Left ventricle myocardium inferior (tissue), 1 donor: ENCODE results near the gene PCDHGA1. TPM values are rescaled to one million over a fixed set of nuclear protein-coding genes. Genes with fewer than 3 reads are reported as not detected.

ENCODE experiments used
- DNase-seq: peaks from one replicate; pipeline ENCODE4 v3.0.0-alpha.2; 2020
- H3K27ac ChIP-seq: fragments of 200-600 bp; replicated peaks from 2 replicates; pipeline ENCODE4 v1.8.0; 2021
- H3K27me3 ChIP-seq: fragments of 200-600 bp; 2 replicates; pipeline ENCODE4 v1.8.0; 2021; ENCODE audit warnings: low read depth
- H3K36me3 ChIP-seq: fragments of 200-600 bp; 2 replicates; pipeline ENCODE4 v1.8.0; 2021
- H3K4me1 ChIP-seq: fragments of 200-600 bp; 2 replicates; pipeline ENCODE4 v1.8.0; 2021
- H3K4me3 ChIP-seq: fragments of 200-600 bp; 2 replicates; pipeline ENCODE4 v1.8.0; 2021; ENCODE audit warnings: mild to moderate bottlenecking, moderate library complexity
- H3K9me3 ChIP-seq: fragments of 200-600 bp; replicated peaks from 2 replicates; pipeline ENCODE4 v1.8.0; 2021
- intact Hi-C: fragments of 100-400 bp; cut with micrococcal nuclease; formaldehyde crosslinking; loops from one replicate; pipeline ENCODE4 v1.11.0; 2022
- total RNA-seq: library from RNA; stranded (reverse); fragmentation: NEBNext Ultra II Directional; extraction: Animal tissue kit (Norgen Biotek cat#: 25700); gene quantifications from one replicate; pipeline ENCODE4 v1.2.1, GENCODE V29; 2021
- TF ChIP-seq, protein P1 (sequence below): fragments of 200-600 bp; IDR thresholded peaks from 2 replicates; pipeline ENCODE4 v1.8.0; 2021; ENCODE audit warnings: antibody characterized with exemption, mild to moderate bottlenecking, borderline replicate concordance
- donor health status: DM: no; HTN: yes; CAD: no; lungs with severe emphysema.

PCDHGA1 gene
- total RNA-seq, 1 donor from 2014 or later: 3.1 TPM

GRCh38 chr5:141465351-141465750 lies 135.0 kb downstream of the PCDHGA1 start:
- peaks cover 10% of the 10 kb centered on the region for H3K9me3 ChIP-seq
- no peak for DNase-seq
- H3K4me3 ChIP-seq: no peak overlapping the region
- TF ChIP-seq, protein P1, sequence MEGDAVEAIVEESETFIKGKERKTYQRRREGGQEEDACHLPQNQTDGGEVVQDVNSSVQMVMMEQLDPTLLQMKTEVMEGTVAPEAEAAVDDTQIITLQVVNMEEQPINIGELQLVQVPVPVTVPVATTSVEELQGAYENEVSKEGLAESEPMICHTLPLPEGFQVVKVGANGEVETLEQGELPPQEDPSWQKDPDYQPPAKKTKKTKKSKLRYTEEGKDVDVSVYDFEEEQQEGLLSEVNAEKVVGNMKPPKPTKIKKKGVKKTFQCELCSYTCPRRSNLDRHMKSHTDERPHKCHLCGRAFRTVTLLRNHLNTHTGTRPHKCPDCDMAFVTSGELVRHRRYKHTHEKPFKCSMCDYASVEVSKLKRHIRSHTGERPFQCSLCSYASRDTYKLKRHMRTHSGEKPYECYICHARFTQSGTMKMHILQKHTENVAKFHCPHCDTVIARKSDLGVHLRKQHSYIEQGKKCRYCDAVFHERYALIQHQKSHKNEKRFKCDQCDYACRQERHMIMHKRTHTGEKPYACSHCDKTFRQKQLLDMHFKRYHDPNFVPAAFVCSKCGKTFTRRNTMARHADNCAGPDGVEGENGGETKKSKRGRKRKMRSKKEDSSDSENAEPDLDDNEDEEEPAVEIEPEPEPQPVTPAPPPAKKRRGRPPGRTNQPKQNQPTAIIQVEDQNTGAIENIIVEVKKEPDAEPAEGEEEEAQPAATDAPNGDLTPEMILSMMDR: no peak
- no peaks in the 10 kb centered on the region for H3K27me3 ChIP-seq
- no peaks in the 10 kb centered on the region for H3K4me1 ChIP-seq
- H3K27ac ChIP-seq: no peak overlapping the region
- intact Hi-C loops: no loop called here
- H3K36me3 ChIP-seq: peaks cover 15% of the 10 kb centered on the region

GRCh38 chr5:141475625-141476131 lies 145.4 kb downstream of the PCDHGA1 start, which contains the start of gene PCDHGC3:
Gene PCDHGC3, plus strand, starts transcription at chr5:141475966. Its CDS starts 151 bp downstream, at chr5:141476117.
- intact Hi-C loops: no loop called here
- no peaks in the 10 kb centered on the region for H3K36me3 ChIP-seq
- DNase-seq: peak; percentile 92
- H3K4me3 ChIP-seq: peak within 1 kb of the TSS; percentile 73
- H3K9me3 ChIP-seq: no peaks in the 10 kb centered on the region
- peak within 1 kb of the TSS; percentile 91 for H3K27ac ChIP-seq
- no peaks in the 10 kb centered on the region for H3K27me3 ChIP-seq
- peaks cover 52% of the 10 kb centered on the region for H3K4me1 ChIP-seq
- TF ChIP-seq, protein P1: peak; percentile 47

DNA sequence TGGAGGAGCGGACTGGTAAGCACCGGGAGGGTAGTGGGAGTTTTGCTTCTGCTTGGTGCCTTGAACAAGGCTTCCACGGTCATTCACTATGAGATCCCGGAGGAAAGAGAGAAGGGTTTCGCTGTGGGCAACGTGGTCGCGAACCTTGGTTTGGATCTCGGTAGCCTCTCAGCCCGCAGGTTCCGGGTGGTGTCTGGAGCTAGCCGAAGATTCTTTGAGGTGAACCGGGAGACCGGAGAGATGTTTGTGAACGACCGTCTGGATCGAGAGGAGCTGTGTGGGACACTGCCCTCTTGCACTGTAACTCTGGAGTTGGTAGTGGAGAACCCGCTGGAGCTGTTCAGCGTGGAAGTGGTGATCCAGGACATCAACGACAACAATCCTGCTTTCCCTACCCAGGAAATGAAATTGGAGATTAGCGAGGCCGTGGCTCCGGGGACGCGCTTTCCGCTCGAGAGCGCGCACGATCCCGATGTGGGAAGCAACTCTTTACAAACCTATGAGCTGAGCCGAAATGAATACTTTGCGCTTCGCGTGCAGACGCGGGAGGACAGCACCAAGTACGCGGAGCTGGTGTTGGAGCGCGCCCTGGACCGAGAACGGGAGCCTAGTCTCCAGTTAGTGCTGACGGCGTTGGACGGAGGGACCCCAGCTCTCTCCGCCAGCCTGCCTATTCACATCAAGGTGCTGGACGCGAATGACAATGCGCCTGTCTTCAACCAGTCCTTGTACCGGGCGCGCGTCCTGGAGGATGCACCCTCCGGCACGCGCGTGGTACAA lies 146.0 kb downstream of the PCDHGA1 start:
- Histone ChIP-seq H3K36me3 (no peaks in the 10 kb centered on the region), H3K4me3 (peak overlapping the region; percentile 73), H3K9me3 (no peaks in the 10 kb centered on the region), H3K27ac (peak overlapping the region; percentile 91), H3K4me1 (peaks cover 59% of the 10 kb centered on the region), H3K27me3 (no peaks in the 10 kb centered on the region)
- peak; percentile 64 for DNase-seq
- TF ChIP-seq, protein P1: no peak
- intact Hi-C loops: no loop called here

DNA sequence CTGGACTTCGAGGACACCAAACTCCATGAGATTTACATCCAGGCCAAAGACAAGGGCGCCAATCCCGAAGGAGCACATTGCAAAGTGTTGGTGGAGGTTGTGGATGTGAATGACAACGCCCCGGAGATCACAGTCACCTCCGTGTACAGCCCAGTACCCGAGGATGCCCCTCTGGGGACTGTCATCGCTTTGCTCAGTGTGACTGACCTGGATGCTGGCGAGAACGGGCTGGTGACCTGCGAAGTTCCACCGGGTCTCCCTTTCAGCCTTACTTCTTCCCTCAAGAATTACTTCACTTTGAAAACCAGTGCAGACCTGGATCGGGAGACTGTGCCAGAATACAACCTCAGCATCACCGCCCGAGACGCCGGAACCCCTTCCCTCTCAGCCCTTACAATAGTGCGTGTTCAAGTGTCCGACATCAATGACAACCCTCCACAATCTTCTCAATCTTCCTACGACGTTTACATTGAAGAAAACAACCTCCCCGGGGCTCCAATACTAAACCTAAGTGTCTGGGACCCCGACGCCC lies 146.8 kb downstream of the PCDHGA1 start:
- H3K36me3 ChIP-seq: no peaks in the 10 kb centered on the region
- H3K4me3 ChIP-seq: peak overlapping the region; percentile 73
- no peaks in the 10 kb centered on the region for H3K9me3 ChIP-seq
- TF ChIP-seq, protein P1: no peak
- no peaks in the 10 kb centered on the region for H3K27me3 ChIP-seq
- H3K4me1 ChIP-seq: peaks cover 62% of the 10 kb centered on the region
- no peak for DNase-seq
- peak overlapping the region; percentile 91 for H3K27ac ChIP-seq
- intact Hi-C loops: no loop called here

DNA sequence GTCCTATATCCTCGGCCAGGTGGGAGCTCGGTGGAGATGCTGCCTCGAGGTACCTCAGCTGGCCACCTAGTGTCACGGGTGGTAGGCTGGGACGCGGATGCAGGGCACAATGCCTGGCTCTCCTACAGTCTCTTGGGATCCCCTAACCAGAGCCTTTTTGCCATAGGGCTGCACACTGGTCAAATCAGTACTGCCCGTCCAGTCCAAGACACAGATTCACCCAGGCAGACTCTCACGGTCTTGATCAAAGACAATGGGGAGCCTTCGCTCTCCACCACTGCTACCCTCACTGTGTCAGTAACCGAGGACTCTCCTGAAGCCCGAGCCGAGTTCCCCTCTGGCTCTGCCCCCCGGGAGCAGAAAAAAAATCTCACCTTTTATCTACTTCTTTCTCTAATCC lies 147.5 kb downstream of the PCDHGA1 start:
- DNase-seq: no peak
- H3K9me3 ChIP-seq: no peaks in the 10 kb centered on the region
- peak overlapping the region; percentile 73 for H3K4me3 ChIP-seq
- H3K27ac ChIP-seq: no peak overlapping the region
- intact Hi-C loops: no loop called here
- no peaks in the 10 kb centered on the region for H3K27me3 ChIP-seq
- TF ChIP-seq, protein P1: no peak
- no peaks in the 10 kb centered on the region for H3K36me3 ChIP-seq
- H3K4me1 ChIP-seq: peaks cover 64% of the 10 kb centered on the region
